NCI-H524 (cell line): ENCODE measurements around the gene CDX1.

ENCODE experiments used
- DNase-seq, 2 experiments: peaks; one replicate each; lab custom pipeline; 2025; lab: John Stamatoyannopoulos, UW

Gene CDX1

DNA sequence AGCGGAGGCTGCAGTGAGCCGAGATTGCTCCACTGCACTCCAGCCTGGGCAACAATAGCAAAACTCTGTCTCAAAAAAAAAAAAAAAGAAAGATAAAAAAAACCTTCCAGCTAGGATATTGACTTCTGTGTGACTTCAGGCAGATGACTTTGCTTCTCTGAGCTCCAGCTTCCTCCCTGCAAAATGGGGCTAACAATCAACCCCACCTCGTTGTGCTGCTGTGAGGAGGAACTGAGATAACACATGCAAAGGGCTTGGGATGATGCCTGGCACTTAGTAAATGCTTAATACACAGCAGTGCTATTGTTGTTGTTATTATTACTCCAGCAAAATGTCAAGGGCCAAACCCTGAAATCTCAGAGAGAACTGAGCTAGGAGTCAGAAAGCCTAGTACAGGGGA is 3.5 kb upstream of the CDX1 start:
- no peak for DNase-seq

GRCh38 chr5:150163547-150164059 is 3.0 kb upstream of the CDX1 start:
- peak in 1 of 2 experiments; percentile 5 for DNase-seq

GRCh38 chr5:150164211-150164980 is 2.2 kb upstream of the CDX1 start:
- DNase-seq = peak in 1 of 2 experiments; percentile 5

DNA sequence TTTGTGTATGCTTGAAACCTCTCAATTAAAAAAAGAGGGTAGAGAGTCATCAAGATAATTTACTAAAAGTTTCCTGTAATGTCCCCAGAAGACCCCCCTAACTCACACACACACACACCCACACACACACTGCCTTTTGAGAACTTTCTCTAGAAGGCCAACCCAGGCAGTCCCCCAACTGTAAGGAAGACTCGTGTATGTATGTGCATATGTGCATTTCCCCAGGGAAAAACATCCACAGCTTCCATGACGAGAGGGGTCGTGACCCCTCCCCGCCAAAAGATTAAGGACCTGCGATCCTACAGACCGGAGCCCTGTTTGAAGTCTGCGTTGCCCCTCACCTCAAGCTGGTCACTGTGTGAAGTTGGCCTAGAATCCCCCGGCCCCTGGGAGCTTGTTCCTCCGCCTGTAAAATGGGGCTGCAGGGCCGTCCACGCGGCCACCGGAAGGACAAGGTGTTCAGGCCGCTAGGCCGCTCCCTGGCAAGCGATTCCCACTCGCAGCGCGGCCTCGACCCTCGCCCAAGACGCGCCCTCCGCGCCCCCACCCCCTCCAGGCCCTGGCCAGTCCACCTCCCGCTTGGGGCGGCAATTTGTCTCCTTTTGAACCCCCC is 435 bp upstream of the CDX1 start:
- no peak for DNase-seq

GRCh38 chr5:150167512-150167850 is 903 bp downstream of the CDX1 start:
- no peak for DNase-seq

DNA sequence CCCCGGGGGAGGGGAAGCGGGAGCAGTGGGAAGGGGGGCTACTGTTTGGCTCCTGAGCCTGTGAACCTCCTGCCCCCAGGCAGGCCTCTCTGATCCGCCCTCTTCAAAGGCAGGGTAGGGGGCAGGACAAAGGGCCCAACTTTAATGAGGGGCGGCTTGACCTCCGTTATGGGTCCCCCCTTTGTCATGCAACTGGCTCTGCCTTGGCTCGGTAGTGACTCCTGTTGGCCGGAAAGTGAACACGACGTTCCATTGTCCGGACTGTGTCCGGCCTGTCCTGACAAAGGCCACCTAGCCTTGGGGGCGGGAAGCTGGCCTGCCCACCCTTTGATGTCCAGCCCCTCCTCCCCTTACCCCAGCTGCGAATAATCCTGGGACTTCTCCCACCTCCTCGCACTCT is 1.3 kb downstream of the CDX1 start:
- no peak for DNase-seq

DNA sequence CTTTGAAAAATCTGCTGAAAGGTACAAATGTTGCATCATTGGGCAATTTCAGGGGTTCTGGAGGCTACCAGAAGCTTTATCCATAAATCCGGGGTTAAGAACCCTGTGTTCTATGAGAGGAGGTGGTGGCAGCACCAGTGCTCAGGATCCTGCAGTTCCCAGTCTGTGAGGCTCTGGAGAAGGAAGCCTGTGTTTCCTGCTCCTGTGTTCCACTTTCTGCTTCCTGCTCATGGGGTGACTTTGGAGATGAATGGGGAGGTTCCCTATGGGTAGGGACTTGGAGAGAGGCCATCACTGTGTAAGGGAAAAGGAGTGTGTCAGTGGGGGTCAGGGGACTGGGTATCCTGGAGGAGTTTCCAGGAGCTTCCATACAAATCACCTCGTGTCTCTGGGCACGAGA is 2.3 kb downstream of the CDX1 start:
- no peak for DNase-seq

- no peak for DNase-seq
These were observed 5.6 kb downstream of the CDX1 start for GRCh38 chr5:150172145-150172544.

DNA sequence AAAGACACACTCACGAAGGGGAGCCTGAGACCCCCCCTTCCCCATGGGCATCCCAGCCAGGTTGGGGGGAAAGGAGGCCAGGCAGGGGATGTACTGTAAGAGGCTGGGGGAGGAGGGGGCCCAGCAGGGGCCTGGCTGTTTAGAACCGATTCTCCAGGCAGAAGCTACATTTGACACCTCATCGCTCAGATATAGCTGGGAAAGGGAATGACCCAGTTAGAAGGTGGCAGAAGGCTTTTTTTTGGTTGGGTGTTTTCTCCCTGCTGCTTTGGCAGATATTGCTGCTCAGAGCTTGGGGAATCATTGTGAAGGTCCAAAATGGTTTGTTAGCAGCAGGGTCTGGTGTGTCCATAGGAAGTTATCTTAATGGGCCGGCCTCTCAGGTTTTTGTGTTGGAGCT is 6.0 kb downstream of the CDX1 start:
- DNase-seq = no peak

DNA sequence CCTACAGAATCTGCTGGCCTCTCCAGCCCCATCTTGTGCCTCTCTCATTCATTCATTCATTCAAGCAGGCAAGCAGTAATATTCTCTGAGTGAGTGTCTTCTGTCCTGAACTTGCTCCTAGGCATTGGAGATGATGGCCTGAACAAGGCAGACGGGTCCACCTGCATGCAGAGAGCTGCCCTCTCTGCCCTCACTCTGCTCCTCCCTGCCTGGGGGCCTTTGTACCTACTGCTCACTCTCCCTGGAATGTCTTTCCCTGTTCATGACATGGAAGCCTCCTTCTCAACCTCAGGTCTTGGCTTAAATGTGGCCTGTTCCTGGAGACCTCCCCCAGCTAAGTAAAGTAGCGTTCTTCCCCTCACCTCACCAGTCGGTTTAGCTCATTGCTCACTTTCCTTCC is 6.6 kb downstream of the CDX1 start:
- DNase-seq = no peak

- no peak for DNase-seq
These were observed 7.7 kb downstream of the CDX1 start for GRCh38 chr5:150174285-150174684.

GRCh38 chr5:150175076-150175475 is 8.5 kb downstream of the CDX1 start:
- DNase-seq = no peak

DNA sequence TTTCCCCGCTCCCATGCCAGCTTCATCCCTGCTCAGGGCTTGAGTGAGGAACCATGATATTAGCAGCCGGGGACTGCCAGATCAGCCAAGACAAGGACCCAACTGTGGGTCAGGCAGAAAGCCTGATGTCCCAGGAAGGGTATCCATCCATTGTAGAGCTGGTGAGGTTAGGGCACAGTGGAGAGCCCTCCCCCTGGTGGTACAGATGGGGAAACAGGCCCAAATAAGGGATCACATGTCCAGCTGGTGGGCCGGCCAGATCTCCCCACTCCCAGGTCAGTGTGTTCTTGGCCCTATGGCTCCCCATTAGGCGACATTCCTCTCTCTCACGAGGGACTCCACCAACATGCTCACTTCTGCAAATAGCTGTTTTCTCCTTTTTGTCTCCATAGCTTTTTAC is 9.0 kb downstream of the CDX1 start:
- DNase-seq = peak in 1 of 2 experiments; percentile 23

GRCh38 chr5:150176745-150177477 is 10.3 kb downstream of the CDX1 start:
- no peak for DNase-seq

DNA sequence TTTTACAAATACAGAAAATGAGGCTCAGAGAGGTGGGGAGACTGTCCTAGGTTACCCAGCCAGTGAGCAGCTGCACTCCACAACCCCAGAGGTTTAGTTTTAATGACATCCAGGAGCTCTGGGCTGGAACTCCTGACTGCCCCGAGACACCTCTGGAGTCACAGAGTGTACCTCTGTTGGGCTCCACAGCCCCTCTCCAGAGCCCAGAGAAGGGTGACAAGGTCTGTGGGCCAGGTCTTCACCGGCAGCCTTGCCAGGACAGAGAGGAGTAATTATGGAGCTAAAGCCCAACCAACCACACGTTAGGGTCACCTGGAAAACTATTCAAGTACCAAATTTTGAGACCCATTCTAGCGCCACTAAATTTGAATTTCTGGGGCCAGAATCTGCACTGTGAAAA is 11.1 kb downstream of the CDX1 start:
- DNase-seq = no peak

DNA sequence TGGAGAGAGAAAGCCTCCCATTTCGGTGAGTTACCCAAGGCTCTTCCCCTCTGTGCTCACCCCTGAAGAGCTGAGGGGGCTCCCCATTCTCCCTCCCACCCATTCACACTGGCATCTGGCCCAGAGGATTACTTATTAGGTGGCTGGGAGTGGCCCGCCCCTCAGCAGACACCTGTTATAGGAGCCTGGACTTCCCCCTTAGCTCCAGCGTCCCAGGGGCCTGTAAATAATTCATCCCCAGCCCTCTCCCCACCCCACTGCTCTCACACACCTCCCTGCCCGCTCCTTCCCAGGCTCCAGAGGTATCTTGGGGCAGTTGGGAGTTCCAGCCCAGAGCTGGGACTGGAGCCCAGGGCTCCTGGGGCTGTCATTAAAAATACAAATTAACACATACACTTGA is 11.7 kb downstream of the CDX1 start:
- peak in 1 of 2 experiments; percentile 64 for DNase-seq

- DNase-seq = peak in 1 of 2 experiments; percentile 16
These were observed 12.5 kb downstream of the CDX1 start for GRCh38 chr5:150179019-150179620.

DNA sequence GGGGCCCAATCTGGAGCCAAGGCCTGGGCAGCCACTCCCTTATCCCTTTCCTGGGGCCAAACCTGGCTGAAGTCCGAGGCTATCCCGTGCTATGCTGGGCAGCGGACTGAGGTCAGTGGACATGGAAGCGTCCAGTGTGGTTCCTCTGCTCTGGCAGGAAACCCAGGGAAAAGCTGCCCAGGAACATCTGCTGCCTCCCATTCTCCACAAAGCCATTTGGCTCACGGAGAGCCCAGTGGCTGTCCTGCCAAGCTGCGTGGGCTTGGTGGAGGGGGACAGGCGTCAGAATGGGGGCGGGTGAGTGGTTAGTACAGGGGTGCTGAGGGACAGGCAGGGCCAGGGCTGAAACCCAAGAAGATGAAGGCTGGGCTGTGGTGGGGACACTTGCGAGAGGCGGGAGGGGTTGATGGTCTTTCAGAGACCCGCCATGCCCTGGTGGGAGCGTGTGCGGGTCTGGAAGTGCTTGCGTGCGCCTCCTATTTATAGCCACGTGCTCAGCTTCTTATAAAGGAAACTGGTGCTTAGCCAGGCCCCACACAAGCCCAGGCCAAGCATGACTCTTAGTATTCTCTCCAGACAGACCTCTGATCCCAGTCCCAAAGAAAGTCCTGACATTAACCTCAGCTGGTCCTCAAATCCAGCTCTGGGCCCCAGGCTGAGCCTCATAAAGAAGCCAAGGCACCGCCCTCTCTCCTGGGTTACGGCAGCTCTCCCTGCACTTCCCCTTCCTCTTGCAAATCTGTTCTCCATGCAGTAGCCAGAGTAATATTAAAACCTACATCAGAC is 13.9 kb downstream of the CDX1 start:
- no peak for DNase-seq

DNA sequence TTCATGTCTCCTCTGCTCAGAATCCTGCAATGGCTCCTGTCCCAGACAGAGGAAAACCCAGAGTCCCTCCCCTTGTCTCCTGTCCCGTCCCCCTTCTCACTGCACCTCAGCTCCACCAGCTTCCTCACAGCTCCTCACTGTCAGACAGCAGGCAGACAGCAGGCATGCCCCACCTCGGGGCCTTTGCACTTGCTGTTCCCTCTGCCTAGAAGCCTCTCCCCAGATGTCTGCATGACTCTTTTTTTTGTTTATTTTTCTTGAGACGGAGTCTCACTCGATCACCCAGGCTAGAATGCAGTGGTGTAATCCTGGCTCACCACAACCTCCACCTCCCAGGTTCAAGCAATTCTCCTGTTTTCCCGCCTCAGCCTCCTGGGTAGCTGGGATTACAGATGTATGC is 14.4 kb downstream of the CDX1 start:
- DNase-seq = no peak

- no peak for DNase-seq
These were observed 15.4 kb downstream of the CDX1 start for GRCh38 chr5:150181766-150182545.

DNA sequence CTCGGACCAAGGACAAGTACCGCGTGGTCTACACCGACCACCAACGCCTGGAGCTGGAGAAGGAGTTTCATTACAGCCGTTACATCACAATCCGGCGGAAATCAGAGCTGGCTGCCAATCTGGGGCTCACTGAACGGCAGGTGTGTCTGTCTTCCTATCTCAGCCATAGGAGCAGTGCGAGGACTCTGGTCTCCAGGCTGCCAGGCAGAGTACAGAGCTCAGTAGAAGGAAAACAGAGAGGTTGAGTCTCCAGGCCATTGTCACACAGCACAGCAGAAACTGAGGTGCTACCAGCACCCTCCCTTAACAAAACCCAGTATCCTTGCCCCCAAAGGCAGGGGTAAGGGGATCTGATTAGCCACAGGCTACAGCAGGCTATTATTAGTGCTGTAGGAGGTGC is 16.2 kb downstream of the CDX1 start:
- no peak for DNase-seq
